Heart left ventricle (tissue), 16 donors: ENCODE data around the gene GTF3C5. TPM values are rescaled to one million over a fixed set of nuclear protein-coding genes. Genes with fewer than 3 reads are reported as not detected.

ENCODE experiments used
- ATAC-seq, 4 donors: fragments of 200-7000 bp; cut with Tn5 transposase; one replicate each; pipeline ENCODE4 v1.9.1; 2020 to 2022; ENCODE audit warnings: moderate library complexity in 4 of 4, mild to moderate bottlenecking in 3 of 4, moderate number of reproducible peaks in 1 of 4
- DNase-seq, 5 donors: peaks; one replicate each; pipeline ENCODE4 v3.0.0-alpha.2; 2020
- H3K27ac ChIP-seq, 12 donors: fragments of 200-600 bp; sonication (generic) in 4 of 12; one replicate each; pipeline versions ENCODE4 v1.5.0 to v1.8.0; 2016 to 2022; ENCODE audit warnings: mild to moderate bottlenecking in 2 of 12
- H3K27me3 ChIP-seq, 9 donors: fragments of 200-600 bp; sonication (generic) in 2 of 9; one replicate each; pipeline versions ENCODE4 v1.5.1 to v1.8.0; 2016 to 2022; ENCODE audit warnings: mild to moderate bottlenecking in 3 of 9
- H3K36me3 ChIP-seq, 9 donors: fragments of 200-600 bp; sonication (generic) in 2 of 9; one replicate each; pipeline versions ENCODE4 v1.5.0 to v1.8.0; 2018 to 2022; ENCODE audit warnings: mild to moderate bottlenecking in 2 of 9
- H3K4me1 ChIP-seq, 12 donors: fragments of 200-600 bp; sonication (generic) in 4 of 12; one replicate each; pipeline versions ENCODE4 v1.5.0 to v1.8.0; 2016 to 2022; ENCODE audit warnings: mild to moderate bottlenecking in 3 of 12
- H3K4me3 ChIP-seq, 12 donors: fragments of 200-600 bp; sonication (generic) in 4 of 12; one replicate each; pipeline versions ENCODE4 v1.5.0 to v1.8.0; 2017 to 2022; ENCODE audit warnings: mild to moderate bottlenecking in 9 of 12, moderate library complexity in 4 of 12
- H3K9me3 ChIP-seq, 12 donors: fragments of 200-600 bp; sonication (generic) in 4 of 12; one replicate each; pipeline versions ENCODE4 v1.5.0 to v1.8.0; 2016 to 2022; ENCODE audit warnings: mild to moderate bottlenecking in 1 of 12
- CTCF ChIP-seq, 12 donors: fragments of 200-600 bp; sonication (generic) in 4 of 12; IDR thresholded peaks; one replicate each; pipeline versions ENCODE4 v1.5.0 to v1.8.0; 2018 to 2022; ENCODE audit warnings: antibody characterized with exemption in 12 of 12, mild to moderate bottlenecking in 5 of 12
- POLR2A ChIP-seq, 2 donors: fragments of 450-650 bp; IDR thresholded peaks; one replicate each; pipeline ENCODE4 v1.6.1; 2017; ENCODE audit warnings: antibody characterized with exemption in 2 of 2, mild to moderate bottlenecking in 2 of 2, moderate library complexity in 2 of 2
- WGBS, 4 donors: extraction: QIAGEN DNeasy Blood & Tissue Kit in 2 of 4; methylation state at CpG; one replicate each; pipeline versions ENCODE4 v1.1.5 to v1.1.7; 2013 to 2018; 5-methylcytosine and 5-hydroxymethylcytosine counted together
- intact Hi-C, 10 donors: fragments of 100-400 bp; cut with DNase I; formaldehyde crosslinking; loops; one replicate each; pipeline versions ENCODE4 v1.11.1 to v1.14.2; 2022
- polyA plus RNA-seq, 2 donors: library from polyadenylated mRNA; stranded (reverse); fragments of 200-250 nt; gene quantifications; one replicate each; pipeline ENCODE4 v1.2.3, GENCODE V29; 2013
- total RNA-seq, 9 donors: library from RNA; depleted of rRNA in 2 of 9; stranded (reverse); fragments of >200 nt in 2 of 9; fragmentation: NEBNext Ultra II Directional in 3 of 9; extraction: Animal tissue kit (Norgen Biotek cat#: 25700) in 3 of 9; gene quantifications; one replicate each; pipeline versions ENCODE4 v1.1.0 to v1.2.4, GENCODE V29; 2016 to 2023
- donor health status: ischemic (EF 13 %, LVEDD 7.1; RV severe dilation, severe dysfunction).
- donor health status: healthy with polysubstance abuse.
- donor health status: DM: no; HTN: yes; CAD: no.
- donor health status: DM: no; HTN: no; CAD: no.
- donor health status: ischemic (EF 25% LVEDD 6.9; RV normal size, moderate dysfunction).
- donor health status: ischemic (EF 25% LVEDD 5.7; RV mildly dilated, moderate dysfunction).
- donor health status: healthy.
- donor health status: DM: yes; HTN: yes; CAD: no.
- donor health status: ischemic (EF 35%, LVEDD 5.7; RV mildly dilated, moderate dysfunction).
- donor health status: nonischemic (EF 11% LVEDD 7.7; RV severe dilation, severe dysfunction).
- donor health status: DM: yes; HTN: yes; CAD: no.
- donor health status: PGD.
- donor health status: ischemic (EF 29% LVEDD 5.4; RV normal size, mild dysfunction).
- donor health status: nonischemic (EF 23%, LVEDD 6.1; RV moderate dilation, normal function).

GTF3C5 gene
- total and polyA plus RNA-seq, 11 donors: 22.9 to 51.7 (median 35.9) TPM

DNA sequence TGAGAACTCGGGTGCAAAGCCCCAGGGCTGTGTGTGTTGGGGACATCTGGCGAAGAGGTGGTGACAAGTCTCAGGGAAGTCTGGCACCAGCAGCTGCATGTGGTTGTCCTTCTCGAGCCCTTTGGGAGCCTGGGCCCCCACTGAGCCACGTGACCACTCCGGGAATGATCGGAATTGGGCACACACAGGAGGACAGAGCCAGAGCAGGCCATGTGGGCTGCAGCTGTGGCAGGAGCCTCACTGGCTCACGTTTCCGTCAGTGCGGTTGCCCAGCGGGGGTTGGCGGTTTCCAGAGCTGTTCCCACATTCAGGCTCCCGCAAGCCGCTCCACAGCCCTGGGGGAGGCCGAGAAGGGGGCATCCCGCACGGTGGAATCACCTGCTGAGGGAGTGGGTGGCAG is 24.2 kb downstream of the GTF3C5 start:
- peaks cover 0 to 84% (median 69%) of the 10 kb centered on the region in 9 donors for H3K36me3 ChIP-seq
- TF ChIP-seq POLR2A (IDR thresholded peaks at IDR 0.05): no peak
- TF ChIP-seq CTCF (IDR thresholded peaks at IDR 0.05): no peak
- peak overlapping the region; percentile 46 to 95 (median 88) for H3K27ac ChIP-seq
- peak; percentile 88 to 94 (median 92) for ATAC-seq
- intact Hi-C loops: loop anchor here in 3 of 10 donors (5.0 kb wide), 2 partner anchors 87 to 92 kb away; no protein-coding TSS in a partner anchor
- peaks cover 0 to 38% (median 18%) of the 10 kb centered on the region in 12 donors for H3K4me1 ChIP-seq
- peak; percentile 79 to 93 (median 84) for DNase-seq
- H3K4me3 ChIP-seq: no peak overlapping the region
- 52 to 63% (median 57%) methylated on average over 6 to 16 of the region's 16 CpGs for WGBS, 4 donors
- no peaks in the 10 kb centered on the region for H3K9me3 ChIP-seq
- no peaks in the 10 kb centered on the region for H3K27me3 ChIP-seq

- H3K4me3 ChIP-seq: no peak overlapping the region
- no peaks in the 10 kb centered on the region for H3K9me3 ChIP-seq
- H3K36me3 ChIP-seq: peaks cover 0 to 74% (median 65%) of the 10 kb centered on the region in 9 donors
- H3K4me1 ChIP-seq: peaks cover 0 to 45% (median 21%) of the 10 kb centered on the region in 12 donors
- intact Hi-C loops: no loop called here
- DNase-seq: no peak
- H3K27ac ChIP-seq: peak overlapping the region in 10 of 12 donors; percentile 16 to 95 (median 88)
- WGBS, 4 donors: 91 to 96% (median 93%) methylated on average over 14 to 17 of the region's 17 CpGs
- TF ChIP-seq CTCF (IDR thresholded peaks at IDR 0.05): no peak
- TF ChIP-seq POLR2A (IDR thresholded peaks at IDR 0.05): no peak
- no peaks in the 10 kb centered on the region for H3K27me3 ChIP-seq
- no peak for ATAC-seq
Observed at GRCh38 chr9:133055788-133056420, 25.1 kb downstream of the GTF3C5 start.

DNA sequence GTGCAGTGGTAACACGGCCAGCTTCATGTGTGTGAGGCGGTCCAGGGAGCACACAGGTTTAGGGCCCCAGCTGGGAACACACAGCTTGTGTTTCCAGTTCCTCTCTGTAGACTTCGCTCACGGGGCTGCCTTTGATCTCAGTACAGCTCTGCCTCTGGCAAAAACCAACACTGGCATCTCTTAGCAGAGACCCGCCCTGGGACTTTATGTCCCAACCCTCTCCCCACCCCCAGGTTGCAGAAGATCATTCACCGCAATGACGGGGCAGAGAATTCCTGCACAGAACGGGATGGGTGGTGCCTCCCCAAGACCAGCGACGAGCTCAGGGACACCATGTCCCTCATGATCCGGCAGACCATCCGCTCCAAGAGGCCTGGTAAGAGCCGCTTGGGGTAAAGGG is 25.7 kb downstream of the GTF3C5 start:
- DNase-seq (no peak), ATAC-seq (no peak)
- intact Hi-C loops: no loop called here
- Histone ChIP-seq H3K4me1 (peaks cover 0 to 51% (median 24%) of the 10 kb centered on the region in 12 donors), H3K27me3 (no peaks in the 10 kb centered on the region), H3K36me3 (peaks cover 0 to 68% (median 58%) of the 10 kb centered on the region in 9 donors), H3K27ac (peak overlapping the region in 1 of 12 donors; percentile 84), H3K9me3 (no peaks in the 10 kb centered on the region), H3K4me3 (no peak overlapping the region)
- TF ChIP-seq POLR2A (IDR thresholded peaks at IDR 0.05): no peak
- TF ChIP-seq CTCF (IDR thresholded peaks at IDR 0.05): no peak
- WGBS, 4 donors: 92 to 97% (median 95%) methylated on average over 11 to 13 of the region's 13 CpGs

DNA sequence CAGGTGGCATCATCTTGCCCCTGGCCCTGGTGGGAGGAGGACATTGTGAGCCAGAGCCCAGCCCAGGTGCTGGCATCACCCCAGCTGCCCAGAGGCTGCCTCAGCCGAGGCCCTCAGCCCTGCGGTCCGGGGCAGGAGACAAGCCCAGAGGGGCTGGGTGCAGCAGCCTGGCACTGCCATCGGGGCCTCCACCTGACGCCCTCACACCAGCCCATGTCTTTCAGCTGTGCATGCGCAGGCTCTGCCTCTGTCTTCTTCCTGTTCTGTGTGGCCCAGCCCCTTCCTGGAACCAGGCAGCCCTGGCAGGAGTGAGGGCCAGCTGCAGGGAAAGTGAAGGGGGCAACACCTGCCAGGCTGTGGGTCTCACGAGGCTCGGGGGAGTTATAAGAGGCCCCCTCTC is 26.2 kb downstream of the GTF3C5 start:
- TF ChIP-seq POLR2A (IDR thresholded peaks at IDR 0.05) (no peak), CTCF (IDR thresholded peaks at IDR 0.05) (no peak)
- intact Hi-C loops: no loop called here
- peak overlapping the region in 1 of 12 donors; percentile 26 for H3K27ac ChIP-seq
- H3K27me3 ChIP-seq: no peaks in the 10 kb centered on the region
- H3K4me1 ChIP-seq: peaks cover 0 to 54% (median 24%) of the 10 kb centered on the region in 12 donors
- no peaks in the 10 kb centered on the region for H3K9me3 ChIP-seq
- no peak overlapping the region for H3K4me3 ChIP-seq
- DNase-seq (no peak), ATAC-seq (no peak)
- WGBS, 4 donors: 63 to 75% (median 68%) methylated on average over 4 to 8 of the region's 8 CpGs
- H3K36me3 ChIP-seq: peaks cover 0 to 63% (median 54%) of the 10 kb centered on the region in 9 donors
